ENCODE measurements around the gene PPT1.
"Not testable (repeated sequence)": the region's sequence is repeated elsewhere in the genome, so short reads cannot be mapped to it uniquely, and the experiment has no call there.

PPT1 gene

GRCh38 chr1:40092706-40093639, 4.1 kb downstream of the PPT1 start:
- FAIRE-seq (no peak), DNase-seq (ENCODE audit: low spot score) (no peak)

- no peak for FAIRE-seq
- no peak for DNase-seq (ENCODE audit: low spot score)
These were observed 4.8 kb downstream of the PPT1 start for GRCh38 chr1:40092241-40092640.

DNA sequence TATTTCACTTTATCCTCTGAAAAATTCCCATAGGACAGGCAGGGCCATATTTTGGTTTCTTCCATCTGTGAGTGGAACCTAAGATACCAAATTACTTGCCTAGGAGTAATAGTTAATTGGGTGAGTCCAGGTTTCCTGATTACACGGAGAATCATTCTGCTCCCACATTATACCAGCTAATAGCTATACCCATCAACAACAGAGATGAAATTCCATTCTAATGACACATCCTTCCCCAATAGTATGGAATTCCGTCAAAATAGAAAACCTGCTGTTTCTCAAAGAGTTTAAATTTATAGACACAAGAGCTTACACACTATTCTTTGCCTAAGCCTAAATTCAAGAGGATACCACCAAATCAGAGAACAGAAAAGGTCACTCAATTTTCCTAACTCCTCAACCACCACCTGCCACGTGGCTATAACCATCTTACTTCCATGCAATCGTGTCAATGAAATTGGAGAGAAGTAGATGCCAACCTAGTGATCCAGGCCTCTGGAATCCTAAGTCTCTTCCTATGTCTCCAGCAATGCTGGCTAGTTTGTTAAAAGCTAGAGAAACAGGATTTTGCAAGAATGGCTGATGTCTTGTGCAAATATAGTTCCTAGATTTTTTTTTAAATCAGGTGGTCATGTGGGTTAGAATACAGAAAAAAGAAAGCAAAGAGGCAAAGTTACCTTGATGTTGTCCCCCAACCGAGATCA, 6.2 kb downstream of the PPT1 start:
- DNase-seq (ENCODE audit: low spot score) (no peak), FAIRE-seq (no peak)

DNA sequence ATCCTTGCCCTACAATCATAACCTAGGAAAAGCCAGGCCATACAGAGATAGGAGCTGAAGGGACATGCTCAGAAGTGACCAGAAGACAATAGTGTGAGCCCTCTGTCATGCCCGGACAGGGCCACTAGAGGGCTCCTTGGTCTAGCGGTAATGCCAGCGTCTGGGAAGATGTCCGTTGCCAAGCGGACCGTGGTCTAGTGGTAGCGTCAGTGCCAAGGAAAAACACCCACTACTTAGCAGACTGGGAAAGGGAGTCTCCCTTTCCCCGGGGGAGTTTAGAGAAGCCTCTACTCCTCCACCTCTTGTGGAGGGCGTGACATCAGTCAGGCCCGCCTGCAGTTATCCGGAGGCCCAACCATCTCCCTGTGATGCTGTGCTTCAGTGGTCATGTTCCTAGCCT, 12.3 kb downstream of the PPT1 start:
- FAIRE-seq, result peak; percentile 72
- not testable (repeated sequence) for DNase-seq (ENCODE audit: low spot score)

GRCh38 chr1:40081871-40082270, 15.2 kb downstream of the PPT1 start:
- DNase-seq (ENCODE audit: low spot score), result no peak
- FAIRE-seq, result no peak

DNA sequence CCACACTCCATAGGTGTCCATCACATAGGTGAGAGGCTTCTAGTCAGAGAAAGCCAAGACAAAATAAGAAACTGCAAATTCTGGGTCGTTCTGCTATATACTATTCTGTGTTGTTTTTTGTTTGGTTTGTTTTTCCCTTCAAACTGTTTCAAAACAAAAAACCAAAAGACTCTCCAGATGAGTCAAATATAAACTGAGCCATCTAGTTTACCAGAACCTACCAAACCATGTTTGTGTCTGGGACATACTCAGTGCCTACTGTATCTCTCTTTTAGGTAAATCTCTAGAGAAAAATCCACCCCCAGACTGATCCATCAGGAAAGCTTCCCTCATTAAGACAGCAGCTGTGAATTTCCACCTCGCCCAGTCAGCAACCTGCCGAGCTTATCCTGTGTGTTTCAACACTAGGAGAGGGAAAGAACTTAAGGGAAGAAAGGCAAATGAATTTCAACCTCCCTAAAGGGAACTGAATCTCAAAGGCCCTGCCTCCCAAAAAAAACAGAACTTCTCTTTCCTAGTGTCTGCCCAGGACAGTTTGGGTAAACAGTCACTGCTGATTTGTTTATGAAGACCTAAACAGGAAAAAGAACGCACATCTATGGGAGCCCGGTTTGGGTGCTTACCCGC, 17.2 kb downstream of the PPT1 start:
- FAIRE-seq (no peak), DNase-seq (ENCODE audit: low spot score) (no peak)

DNA sequence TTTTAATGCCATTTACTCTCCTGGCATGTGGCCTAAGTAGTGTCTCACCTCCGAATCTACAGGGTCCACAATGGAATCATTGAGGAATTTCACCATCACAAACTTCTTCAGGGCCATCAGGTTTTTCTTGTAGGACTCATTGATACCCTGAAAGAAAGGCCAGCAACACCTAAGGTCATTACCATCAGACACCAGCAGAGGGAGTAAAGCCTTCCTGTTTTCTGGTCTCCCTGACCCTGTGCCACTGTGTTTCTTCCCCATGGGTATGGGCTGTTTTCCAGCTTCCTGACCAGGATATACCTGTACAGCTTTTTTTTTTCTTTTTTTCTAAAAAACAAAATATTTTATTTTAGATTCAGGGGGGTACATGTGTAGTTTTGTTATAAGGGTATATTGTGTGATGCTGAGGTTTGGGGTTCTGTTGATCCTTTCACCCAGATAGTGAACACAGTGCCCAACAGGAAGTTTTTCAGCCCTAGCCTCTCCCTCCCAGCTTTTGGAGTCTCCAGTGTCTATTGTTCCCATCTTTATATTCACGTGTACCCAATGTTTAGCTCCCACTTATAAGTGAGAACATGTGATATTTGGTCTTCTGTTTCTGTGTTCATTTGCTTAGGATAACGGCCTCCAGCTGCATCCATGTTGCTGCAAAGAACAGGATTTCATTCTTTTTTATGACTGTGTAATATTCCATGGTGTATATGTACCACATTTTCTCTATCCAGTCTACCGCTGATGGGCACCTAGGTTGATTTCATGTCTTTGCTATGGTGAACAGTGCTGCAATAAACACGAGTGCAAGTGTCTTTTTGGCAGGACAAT, 18.3 kb downstream of the PPT1 start:
- DNase-seq (ENCODE audit: low spot score) (peak; percentile 74), FAIRE-seq (no peak)

GRCh38 chr1:40076895-40077312, 20.1 kb downstream of the PPT1 start:
- no peak for FAIRE-seq
- no peak for DNase-seq (ENCODE audit: low spot score)

DNA sequence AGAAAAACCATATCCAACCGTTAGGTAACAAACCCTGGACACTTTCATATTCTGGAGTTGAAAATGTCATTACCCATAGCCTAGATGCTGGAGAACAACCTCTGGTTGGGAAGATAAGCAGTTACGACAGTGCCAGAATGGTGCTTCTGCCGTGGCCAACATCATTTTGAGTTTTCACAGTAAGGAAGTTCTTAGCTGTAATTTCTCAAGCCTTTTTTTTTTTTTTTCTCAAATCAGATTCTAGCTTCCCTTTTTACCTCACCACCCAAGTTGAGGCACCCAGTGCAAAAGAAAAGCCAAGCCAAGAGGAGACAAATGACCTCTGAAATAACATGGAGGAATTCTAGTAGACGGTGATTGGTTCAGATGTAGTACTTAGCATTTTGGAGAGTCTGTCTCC, 21.8 kb downstream of the PPT1 start:
- no peak for DNase-seq (ENCODE audit: low spot score)
- FAIRE-seq, result no peak

GRCh38 chr1:40073062-40073461, 24.0 kb downstream of the PPT1 start:
- FAIRE-seq, result no peak
- DNase-seq (ENCODE audit: low spot score), result no peak

- no peak for DNase-seq (ENCODE audit: low spot score)
- no peak for FAIRE-seq
These were observed 24.9 kb downstream of the PPT1 start for GRCh38 chr1:40072142-40072541.

DNA sequence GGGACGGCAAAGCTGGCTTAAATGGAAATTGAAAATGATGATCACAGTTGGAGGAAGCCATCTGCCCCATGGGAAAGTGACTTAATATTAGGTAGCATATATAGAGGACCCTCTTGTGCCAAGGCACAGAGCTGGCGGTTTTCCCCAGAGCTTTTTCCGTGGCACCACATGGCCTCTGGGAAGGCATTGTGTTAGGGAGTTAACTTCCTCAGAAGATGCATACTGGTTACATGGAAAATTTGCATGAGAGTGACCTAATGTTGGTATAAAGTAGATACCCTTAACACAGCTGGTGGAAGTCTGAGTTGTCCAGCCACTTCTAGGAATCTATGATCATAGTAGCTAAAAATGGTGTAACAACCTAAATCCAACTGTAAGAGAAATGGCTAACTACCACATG, 29.2 kb downstream of the PPT1 start:
- DNase-seq (ENCODE audit: low spot score) (no peak), FAIRE-seq (no peak)

DNA sequence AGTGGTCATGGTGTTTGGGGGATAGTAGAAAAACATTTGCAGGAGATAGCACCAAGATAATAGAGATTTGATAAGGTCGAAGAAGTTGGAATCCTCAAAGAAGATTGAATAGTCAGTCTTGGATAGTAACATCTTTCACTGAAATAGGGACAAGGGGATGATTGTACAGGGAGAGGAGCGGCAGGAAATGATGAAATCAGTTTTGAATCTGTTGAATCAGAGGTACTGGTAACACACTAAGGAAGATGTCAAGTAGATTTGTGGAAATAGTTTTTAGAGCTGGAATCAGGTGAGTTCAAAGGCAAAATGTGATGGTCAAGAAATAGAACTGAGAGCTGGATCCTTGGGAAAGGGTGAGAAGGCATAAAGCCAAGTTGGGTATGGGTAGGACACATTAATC, 30.0 kb downstream of the PPT1 start:
- FAIRE-seq (no peak), DNase-seq (ENCODE audit: low spot score) (no peak)

DNA sequence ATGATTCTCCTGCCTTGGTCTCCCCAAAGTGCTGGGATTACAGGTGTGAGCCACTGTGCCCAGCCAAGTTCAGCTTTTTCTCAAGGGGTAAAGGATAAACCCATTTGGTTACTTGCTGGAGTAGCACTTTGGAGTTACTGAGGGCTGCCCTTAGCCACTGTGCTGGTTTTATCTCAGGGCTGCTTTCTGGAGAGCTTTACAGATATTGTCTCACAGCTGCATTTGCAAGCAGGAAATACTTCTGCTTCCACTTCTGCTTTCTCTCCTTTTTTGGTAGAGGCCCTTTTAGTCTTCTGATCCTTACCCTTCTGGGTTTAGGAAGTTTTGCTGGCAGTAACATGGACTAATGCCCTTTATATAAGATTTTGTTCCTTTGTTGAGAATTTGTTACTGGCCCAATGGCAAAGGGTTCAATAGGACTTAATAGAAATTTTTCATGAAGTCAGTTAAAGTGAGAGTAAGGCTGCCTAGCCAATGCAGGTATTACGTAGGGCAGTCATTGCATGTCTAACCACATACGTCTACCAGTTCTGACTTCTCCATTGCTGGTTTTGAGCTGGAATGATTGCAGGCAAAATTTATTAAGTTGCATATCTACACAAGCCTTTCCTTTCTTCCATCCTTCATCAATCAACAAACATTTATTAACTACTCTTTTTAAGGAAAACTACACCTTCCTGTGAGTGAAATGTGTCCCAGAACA, 32.1 kb downstream of the PPT1 start:
- DNase-seq (ENCODE audit: low spot score), result no peak
- no peak for FAIRE-seq

DNA sequence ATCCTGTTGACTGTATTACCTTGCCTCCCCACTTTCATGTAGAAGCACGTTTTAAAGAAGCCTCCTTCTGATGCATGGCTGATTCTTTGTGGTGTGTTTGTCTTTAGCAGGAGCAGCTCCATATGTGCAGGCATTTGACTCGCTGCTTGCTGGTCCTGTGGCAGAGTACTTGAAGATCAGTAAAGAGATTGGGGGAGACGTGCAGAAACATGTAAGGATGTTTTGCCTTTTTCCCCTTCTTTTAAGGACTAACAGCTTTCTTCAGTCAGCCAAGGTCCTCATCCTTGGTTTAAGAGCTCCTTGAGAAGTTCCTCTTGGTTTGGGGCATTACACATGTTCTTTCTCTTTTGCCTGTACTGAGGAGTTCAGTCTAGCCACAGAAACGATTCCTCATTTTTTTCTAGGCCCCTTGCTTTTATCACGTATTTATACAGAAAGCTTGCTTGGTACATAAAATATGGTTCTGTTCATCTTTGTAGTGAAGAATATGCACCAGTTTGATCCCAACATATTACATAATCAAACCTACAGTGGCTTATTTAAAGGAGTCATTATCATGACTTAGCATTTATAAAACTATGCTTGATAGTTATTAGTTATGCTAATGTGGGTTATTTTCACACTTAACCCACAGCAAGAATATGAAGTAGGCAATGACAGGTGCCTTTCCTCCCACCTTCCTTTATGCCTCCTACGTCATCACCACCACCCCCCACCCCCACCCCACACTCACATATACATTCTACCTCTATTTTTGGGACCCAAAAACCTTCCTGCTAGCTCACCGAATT, 36.9 kb downstream of the PPT1 start:
- FAIRE-seq, result no peak
- no peak for DNase-seq (ENCODE audit: low spot score)

DNA sequence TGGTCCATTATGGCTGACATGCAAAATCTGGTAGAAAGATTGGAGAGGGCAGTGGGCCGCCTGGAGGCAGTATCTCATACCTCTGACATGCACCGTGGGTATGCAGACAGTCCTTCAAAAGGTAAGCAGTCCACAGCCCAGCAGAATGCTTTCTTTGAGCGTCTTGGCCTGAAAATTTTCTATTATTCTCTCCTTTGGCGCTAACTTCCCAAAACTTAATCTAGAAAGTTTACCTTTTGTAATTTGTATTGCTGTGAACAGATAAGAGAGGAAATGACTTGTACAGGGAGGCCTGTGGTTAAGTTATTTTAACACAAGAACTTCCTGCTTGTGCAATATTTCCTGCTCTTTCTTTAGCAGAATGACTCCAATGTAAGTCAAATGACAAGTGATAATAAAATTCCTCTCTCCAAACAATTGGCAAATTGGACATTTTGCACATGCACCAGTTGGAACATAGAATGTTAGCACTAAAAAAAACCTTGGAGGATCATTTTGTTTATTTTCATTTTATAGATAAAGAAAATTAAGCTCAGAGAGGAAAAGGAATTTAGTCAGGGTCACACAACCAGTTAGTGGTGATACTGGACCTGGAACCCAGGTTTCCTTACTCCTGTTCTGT, 37.6 kb downstream of the PPT1 start:
- DNase-seq (ENCODE audit: low spot score), result no peak
- FAIRE-seq, result no peak

DNA sequence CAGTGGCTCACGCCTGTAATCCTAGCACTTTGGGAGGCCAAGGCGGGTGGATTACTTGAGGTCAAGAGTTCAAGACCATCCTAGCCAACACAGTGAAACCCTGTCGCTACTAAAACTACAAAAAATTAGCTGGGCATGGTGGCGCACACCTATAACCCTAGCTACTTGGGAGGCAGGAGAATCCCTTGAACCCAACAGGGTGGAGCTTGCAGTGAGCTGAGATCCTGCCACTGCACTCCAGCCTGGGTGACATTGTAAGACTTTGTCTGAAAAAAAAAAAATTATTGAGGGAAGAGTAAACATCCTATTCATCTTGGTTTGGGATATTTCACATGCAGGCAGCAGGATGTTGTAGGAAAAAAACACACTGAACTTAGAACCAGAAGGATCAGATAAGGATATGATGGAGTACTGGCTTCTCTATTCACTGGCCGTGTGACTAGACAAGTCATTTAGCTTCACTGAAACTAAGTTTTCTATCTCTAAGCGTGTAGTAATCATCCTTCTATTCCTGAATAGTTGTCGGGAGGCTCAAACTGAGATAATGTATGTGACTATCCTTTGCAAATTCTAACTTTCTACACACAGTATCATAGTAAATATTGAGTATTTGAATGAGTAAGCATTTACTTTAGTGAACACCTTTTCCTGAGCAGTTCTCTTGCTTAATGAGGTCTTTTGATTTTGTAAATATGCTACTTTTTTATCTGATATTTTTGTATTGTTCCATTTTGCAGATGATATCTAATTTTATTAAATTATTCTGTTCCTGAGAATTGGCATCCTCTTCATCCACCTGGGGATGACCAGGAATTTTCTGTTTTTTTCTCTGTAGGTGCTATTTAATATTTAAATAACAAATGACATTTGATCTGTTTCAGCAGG, 38.4 kb downstream of the PPT1 start:
- DNase-seq (ENCODE audit: low spot score), result no peak
- no peak for FAIRE-seq

GRCh38 chr1:40058097-40058452, 39.0 kb downstream of the PPT1 start:
- DNase-seq (ENCODE audit: low spot score) (no peak), FAIRE-seq (no peak)

Measured in urothelium cell line (cell line).